Gastrocnemius medialis (tissue), 4 donors: Measurements from ENCODE around the gene PDS5A. TPM values are rescaled to one million over a fixed set of nuclear protein-coding genes. Genes with fewer than 3 reads are reported as not detected.

Source experiments
- ATAC-seq, 2 donors: fragments of 150-250 bp; one replicate each; pipeline ENCODE4 v1.9.1; 2016
- DNase-seq, 2 donors: peaks; one replicate each; pipeline ENCODE4 v3.0.0-alpha.2; 2019
- H3K27ac ChIP-seq, 4 donors: fragments of 200-600 bp; sonication (generic); 1 replicate in 1 of 4; 2 replicates in 3 of 4; pipeline ENCODE4 v1.5.1; 2016 to 2018; ENCODE audit warnings: mild to moderate bottlenecking in 2 of 4, moderate library complexity in 1 of 4
- H3K27me3 ChIP-seq, 3 donors: fragments of 200-600 bp; sonication (generic) in 2 of 3; 1 replicate in 1 of 3; 2 replicates in 2 of 3; pipeline versions ENCODE4 v1.5.1 to v1.6.0; 2016 to 2019; ENCODE audit warnings: mild to moderate bottlenecking in 1 of 3, moderate library complexity in 1 of 3
- H3K36me3 ChIP-seq, 2 donors: fragments of 200-600 bp; sonication (generic) in 1 of 2; one replicate each; pipeline ENCODE4 v1.5.1; 2017 to 2018
- H3K4me1 ChIP-seq, 2 donors: fragments of 200-600 bp; sonication (generic) in 1 of 2; one replicate each; pipeline ENCODE4 v1.5.1; 2016 to 2017; ENCODE audit warnings: mild to moderate bottlenecking in 2 of 2
- H3K4me3 ChIP-seq, 4 donors: fragments of 200-600 bp; sonication (generic) in 3 of 4; 1 replicate in 1 of 4; 2 replicates in 3 of 4; pipeline ENCODE4 v1.5.1; 2016 to 2019; ENCODE audit warnings: mild to moderate bottlenecking in 2 of 4
- H3K9me3 ChIP-seq, 3 donors: fragments of 200-600 bp; sonication (generic) in 2 of 3; 1 replicate in 1 of 3; 2 replicates in 2 of 3; pipeline ENCODE4 v1.5.1; 2016 to 2019
- CTCF ChIP-seq, 5 experiments: fragments of 450-650 bp in 3 of 5; fragments of 200-600 bp in 2 of 5; sonication (generic) in 2 of 5; IDR thresholded peaks in 4 of 5; conservative IDR thresholded peaks in 1 of 5; 1 replicate in 4 of 5; 2 replicates in 1 of 5; pipeline ENCODE4 v1.5.1; 2016 to 2019; ENCODE audit warnings: antibody characterized with exemption in 5 of 5, mild to moderate bottlenecking in 3 of 5, moderate library complexity in 3 of 5
- POLR2A ChIP-seq, 2 donors: fragments of 450-650 bp; IDR thresholded peaks; one replicate each; pipeline ENCODE4 v1.6.1; 2017; ENCODE audit warnings: antibody characterized with exemption in 2 of 2, mild to moderate bottlenecking in 2 of 2, moderate library complexity in 2 of 2
- in situ Hi-C, 4 donors: fragments of 200-750 bp; cut with MboI; loops; one replicate each; pipeline versions ENCODE4 v1.15.0 to v1.8.0; 2017; ENCODE audit warnings: low sequenced_read_pairs in 4 of 4
- intact Hi-C: fragments of 100-400 bp; cut with DNase I; formaldehyde crosslinking; loops from one replicate; pipeline ENCODE4 v1.15.1; 2023; ENCODE audit warnings: low total_unique reads
- total RNA-seq, 4 donors: library from RNA; depleted of rRNA; stranded (reverse); fragments of >200 nt; gene quantifications; one replicate each; pipeline versions ENCODE4 v1.1.0 to v1.2.3, GENCODE V29; 2016

Gene PDS5A
- total RNA-seq, 4 donors from 2014 or later, result 28.3 to 40.6 (median 36.7) TPM

- Histone ChIP-seq H3K9me3 (no peaks in the 10 kb centered on the region), H3K27ac (no peak overlapping the region), H3K4me3 (no peak overlapping the region), H3K4me1 (peaks cover 17 to 18% of the 10 kb centered on the region in 2 donors), H3K27me3 (no peaks in the 10 kb centered on the region), H3K36me3 (no peaks in the 10 kb centered on the region)
- intact Hi-C loops (no loop called here), in situ Hi-C loops (no loop called here)
- ATAC-seq, result no peak
- DNase-seq, result no peak
- TF ChIP-seq CTCF (IDR thresholded peaks at IDR 0.05 in 4 of 5, conservative IDR thresholded peaks at IDR 0.05 in 1 of 5) (no peak), POLR2A (IDR thresholded peaks at IDR 0.05) (no peak)
These were observed 40.9 kb downstream of the PDS5A start for GRCh38 chr4:39936565-39937418.

- Histone ChIP-seq H3K4me3 (peak overlapping the region in 1 of 4 donors; percentile 9), H3K9me3 (no peaks in the 10 kb centered on the region)
These were observed 43.8 kb downstream of the PDS5A start for GRCh38 chr4:39933671-39934590.

GRCh38 chr4:39932776-39933402 lies 44.8 kb downstream of the PDS5A start:
- ATAC-seq, result no peak
- Histone ChIP-seq H3K27me3 (no peaks in the 10 kb centered on the region), H3K4me3 (no peak overlapping the region), H3K36me3 (no peaks in the 10 kb centered on the region), H3K27ac (no peak overlapping the region), H3K9me3 (no peaks in the 10 kb centered on the region), H3K4me1 (peaks cover 17 to 18% of the 10 kb centered on the region in 2 donors)
- intact Hi-C loops, result no loop called here
- in situ Hi-C loops, result no loop called here
- no peak for DNase-seq
- TF ChIP-seq CTCF (IDR thresholded peaks at IDR 0.05 in 4 of 5, conservative IDR thresholded peaks at IDR 0.05 in 1 of 5) (no peak), POLR2A (IDR thresholded peaks at IDR 0.05) (no peak)

More at GRCh38 chr4:39933671-39934590, 43.8 kb downstream of the PDS5A start:
- ATAC-seq (no peak), DNase-seq (no peak)
- H3K27ac ChIP-seq, result peak overlapping the region in 2 of 4 donors; percentile 17 to 22
- in situ Hi-C loops (no loop called here), intact Hi-C loops (no loop called here)
- H3K36me3 ChIP-seq, result no peaks in the 10 kb centered on the region
- TF ChIP-seq CTCF (IDR thresholded peaks at IDR 0.05 in 4 of 5, conservative IDR thresholded peaks at IDR 0.05 in 1 of 5), result no peak
- TF ChIP-seq POLR2A (IDR thresholded peaks at IDR 0.05), result no peak
- H3K27me3 ChIP-seq, result no peaks in the 10 kb centered on the region
- peaks cover 17 to 18% of the 10 kb centered on the region in 2 donors for H3K4me1 ChIP-seq

- ATAC-seq, result no peak
- Histone ChIP-seq H3K4me1 (peaks cover 17 to 18% of the 10 kb centered on the region in 2 donors), H3K9me3 (no peaks in the 10 kb centered on the region), H3K4me3 (no peak overlapping the region), H3K27me3 (no peaks in the 10 kb centered on the region), H3K36me3 (peaks cover 0 to 11% of the 10 kb centered on the region in 2 donors), H3K27ac (no peak overlapping the region)
- intact Hi-C loops (no loop called here), in situ Hi-C loops (no loop called here)
- no peak for DNase-seq
- TF ChIP-seq CTCF (IDR thresholded peaks at IDR 0.05 in 4 of 5, conservative IDR thresholded peaks at IDR 0.05 in 1 of 5), result no peak
- TF ChIP-seq POLR2A (IDR thresholded peaks at IDR 0.05), result no peak
These were observed 46.2 kb downstream of the PDS5A start for GRCh38 chr4:39931441-39931901.
